H1 (cell line): ENCODE data around the gene ZBTB16. TPM values are rescaled to one million over a fixed set of nuclear protein-coding genes. Genes with fewer than 3 reads are reported as not detected.

ENCODE experiments used
- CTCF ChIA-PET: fragments of 300-600 bp; sonication (Branson Sonifier 250); formaldehyde crosslinking; loops from one replicate; lab custom pipeline; 2021; ENCODE audit not compliant: partially characterized antibody; lab: Charles Lee
- POLR2A ChIA-PET: fragments of 300-600 bp; sonication (Branson Sonifier 250); formaldehyde crosslinking; loops from one replicate; lab custom pipeline; 2021; ENCODE audit warnings: inconsistent platforms; ENCODE audit not compliant: partially characterized antibody; lab: Charles Lee
- DNase-seq, 2 experiments: peaks; one replicate each; pipeline versions ENCODE4 v3.0.0 to v3.0.0-alpha.2; 2010 to 2022; ENCODE audit warnings: low spot score in 2 of 2, low read depth in 1 of 2, mixed read lengths in 1 of 2
- FAIRE-seq: peaks from 2 replicates; lab custom pipeline; 2011; peaks lifted over from hg19 to GRCh38; lab: Jason Lieb, UNC
- H2AFZ ChIP-seq: 2 replicates; pipeline ENCODE4 v1.8.1; 2012; ENCODE audit warnings: low read length, inconsistent platforms
- H2AK5ac ChIP-seq: 2 replicates; pipeline ENCODE4 v1.6.1; 2013; ENCODE audit warnings: low read depth, low read length
- H2BK120ac ChIP-seq: replicated peaks from 2 replicates; pipeline ENCODE3; 2013; ENCODE audit warnings: low read depth, low read length, inconsistent platforms
- H2BK12ac ChIP-seq: 2 replicates; pipeline ENCODE4 v1.6.1; 2013; ENCODE audit warnings: low read depth, low read length
- H2BK15ac ChIP-seq: 2 replicates; pipeline ENCODE4 v1.6.1; 2013; ENCODE audit warnings: low read length
- H2BK20ac ChIP-seq: 2 replicates; pipeline ENCODE4 v1.6.1; 2013; ENCODE audit warnings: low read length
- H2BK5ac ChIP-seq: 2 replicates; pipeline ENCODE4 v1.6.1; 2013; ENCODE audit warnings: low read depth, low read length
- H3K14ac ChIP-seq: 2 replicates; pipeline ENCODE4 v1.6.1; 2013; ENCODE audit warnings: inconsistent platforms; ENCODE audit not compliant: insufficient read length
- H3K18ac ChIP-seq: 2 replicates; pipeline ENCODE4 v1.6.1; 2013; ENCODE audit warnings: low read length; ENCODE audit errors: extremely low read depth
- H3K23ac ChIP-seq: 2 replicates; pipeline ENCODE4 v1.6.1; 2013; ENCODE audit warnings: inconsistent platforms; ENCODE audit not compliant: insufficient read length
- H3K23me2 ChIP-seq: 2 replicates; pipeline ENCODE4 v1.6.1; 2013; ENCODE audit warnings: low read depth, low read length
- H3K27ac ChIP-seq: 2 replicates; pipeline ENCODE4 v1.6.1; 2011; ENCODE audit warnings: low read depth, low read length, inconsistent platforms
- H3K27me3 ChIP-seq, 4 experiments: replicated peaks in 1 of 4; 1 replicate in 1 of 4; 2 replicates in 3 of 4; pipeline versions ENCODE4 v1.6.1 to v1.8.1; 2011 to 2013; ENCODE audit warnings: low read length in 3 of 4, mild to moderate bottlenecking in 3 of 4, inconsistent platforms in 2 of 4, mixed read lengths in 2 of 4, moderate library complexity in 1 of 4; ENCODE audit not compliant: control insufficient read depth in 3 of 4, insufficient read depth in 3 of 4; ENCODE audit errors: extremely low read depth in 1 of 4
- H3K36me3 ChIP-seq, 4 experiments: 2 replicates each; pipeline versions ENCODE4 v1.6.1 to v1.8.1; 2011 to 2013; ENCODE audit warnings: mild to moderate bottlenecking in 4 of 4, low read length in 3 of 4, moderate library complexity in 2 of 4, control low read depth in 1 of 4, inconsistent platforms in 1 of 4; ENCODE audit not compliant: insufficient read depth in 4 of 4, control insufficient read depth in 2 of 4
- H3K4ac ChIP-seq: replicated peaks from 2 replicates; pipeline ENCODE3; 2013; ENCODE audit warnings: low read length, low read depth, mixed read lengths, inconsistent platforms; ENCODE audit not compliant: insufficient read length
- H3K4me1 ChIP-seq, 4 experiments: replicated peaks in 1 of 4; 1 replicate in 1 of 4; 2 replicates in 3 of 4; pipeline versions ENCODE4 v1.6.1 to v1.8.1; 2011 to 2013; ENCODE audit warnings: low read length in 3 of 4, inconsistent platforms in 2 of 4, mixed read lengths in 1 of 4; ENCODE audit not compliant: insufficient read depth in 4 of 4, control insufficient read depth in 3 of 4
- H3K4me2 ChIP-seq, 2 experiments: 2 replicates each; pipeline versions ENCODE4 v1.6.1 to v1.8.1; 2011 to 2013; ENCODE audit warnings: low read depth in 2 of 2, low read length in 2 of 2, control low read depth in 1 of 2, inconsistent platforms in 1 of 2, mild to moderate bottlenecking in 1 of 2; ENCODE audit not compliant: insufficient read depth in 1 of 2
- H3K4me3 ChIP-seq, 4 experiments: fragments of 200-600, 300-600 bp in 1 of 4; sonication (generic), shearing (Covaris generic), sonication (Bioruptor Twin) in 1 of 4; 2 replicates each; pipeline versions ENCODE4 v1.5.1 to v1.8.1; 2011 to 2016; ENCODE audit warnings: low read length in 4 of 4, low read depth in 3 of 4, control low read depth in 2 of 4, inconsistent platforms in 2 of 4, mild to moderate bottlenecking in 2 of 4, mixed read lengths in 1 of 4, moderate library complexity in 1 of 4; ENCODE audit not compliant: insufficient read depth in 2 of 4; ENCODE audit errors: extremely low read depth in 1 of 4
- H3K56ac ChIP-seq: replicated peaks from 2 replicates; pipeline ENCODE3; 2013; ENCODE audit warnings: low read depth, mild to moderate bottlenecking, mixed read lengths, low read length, inconsistent platforms; ENCODE audit not compliant: insufficient read length
- H3K79me1 ChIP-seq: 2 replicates; pipeline ENCODE4 v1.6.1; 2013; ENCODE audit warnings: low read depth, low read length, control low read depth
- H3K79me2 ChIP-seq, 2 experiments: 2 replicates each; pipeline versions ENCODE4 v1.6.1 to v1.8.1; 2012 to 2013; ENCODE audit warnings: low read length in 2 of 2, mild to moderate bottlenecking in 2 of 2, inconsistent platforms in 1 of 2; ENCODE audit not compliant: insufficient read depth in 2 of 2, control insufficient read depth in 1 of 2
- H3K9ac ChIP-seq, 4 experiments: replicated peaks in 1 of 4; 1 replicate in 1 of 4; 2 replicates in 3 of 4; pipeline versions ENCODE4 v1.6.1 to v1.8.1; 2011 to 2013; ENCODE audit warnings: low read depth in 3 of 4, low read length in 3 of 4, control low read depth in 2 of 4, mild to moderate bottlenecking in 2 of 4, moderate library complexity in 2 of 4, inconsistent platforms in 1 of 4; ENCODE audit errors: extremely low read depth in 1 of 4
- H3K9me3 ChIP-seq, 2 experiments: 2 replicates each; pipeline versions ENCODE4 v1.6.1 to v1.8.1; 2012 to 2013; ENCODE audit warnings: mild to moderate bottlenecking in 2 of 2, moderate library complexity in 2 of 2, control low read depth in 1 of 2, inconsistent platforms in 1 of 2, low read depth in 1 of 2, low read length in 1 of 2, mixed read lengths in 1 of 2; ENCODE audit not compliant: insufficient read depth in 2 of 2
- H4K20me1 ChIP-seq, 2 experiments: replicated peaks in 1 of 2; 2 replicates each; pipeline versions ENCODE3 to v1.8.1; 2011 to 2013; ENCODE audit warnings: inconsistent platforms in 2 of 2, low read length in 2 of 2, mild to moderate bottlenecking in 1 of 2; ENCODE audit not compliant: insufficient read depth in 2 of 2, control insufficient read depth in 1 of 2
- H4K5ac ChIP-seq: 2 replicates; pipeline ENCODE4 v1.6.1; 2013; ENCODE audit warnings: low read length, low read depth, mixed read lengths, inconsistent platforms; ENCODE audit not compliant: insufficient read length
- H4K8ac ChIP-seq: 2 replicates; pipeline ENCODE4 v1.8.0; 2013; ENCODE audit warnings: mild to moderate bottlenecking, moderate library complexity, low read length, inconsistent platforms; ENCODE audit not compliant: insufficient read depth; ENCODE audit errors: extremely low read depth
- H4K91ac ChIP-seq: replicated peaks from 2 replicates; pipeline ENCODE3; 2013; ENCODE audit warnings: low read length, mixed read lengths, inconsistent platforms; ENCODE audit not compliant: insufficient read length
- BACH1 ChIP-seq: IDR thresholded peaks from 2 replicates; pipeline ENCODE4 v1.6.1; 2012; ENCODE audit warnings: low read length, improper control_type of control experiment
- CTCF ChIP-seq, 3 experiments: IDR thresholded peaks; 1 replicate in 2 of 3; 2 replicates in 1 of 3; pipeline versions ENCODE4 v1.5.1 to v1.6.1; 2011; ENCODE audit warnings: low read length in 3 of 3, mild to moderate bottlenecking in 3 of 3, inconsistent platforms in 2 of 3, low read depth in 1 of 3, moderate library complexity in 1 of 3; ENCODE audit not compliant: insufficient read depth in 1 of 3; ENCODE audit errors: control extremely low read depth in 1 of 3
- HDAC6 ChIP-seq: IDR thresholded peaks from one replicate; pipeline ENCODE4 v1.7.1; 2012; ENCODE audit warnings: low read depth, mild to moderate bottlenecking, inconsistent platforms, low read length, moderate library complexity
- KDM1A ChIP-seq: fragments of 200-600, 300-600 bp; sonication (generic); IDR thresholded peaks from 2 replicates; pipeline ENCODE4 v1.7.1; 2016; ENCODE audit warnings: mild to moderate bottlenecking, low read length, borderline replicate concordance
- NANOG ChIP-seq: IDR thresholded peaks from 2 replicates; pipeline ENCODE4 v1.6.1; 2011; ENCODE audit warnings: low read length, low read depth, mild to moderate bottlenecking, inconsistent platforms; ENCODE audit not compliant: insufficient read depth, poor library complexity, severe bottlenecking
- NRF1 ChIP-seq: IDR thresholded peaks from 2 replicates; pipeline ENCODE4 v1.6.1; 2011; ENCODE audit warnings: mild to moderate bottlenecking, low read depth, low read length, improper control_type of control experiment
- RAD21 ChIP-seq, 2 experiments: IDR thresholded peaks in 1 of 2; conservative IDR thresholded peaks in 1 of 2; 2 replicates each; pipeline ENCODE4 v1.6.1; 2011; ENCODE audit warnings: low read depth in 2 of 2, low read length in 2 of 2, improper control_type of control experiment in 1 of 2, inconsistent platforms in 1 of 2, mild to moderate bottlenecking in 1 of 2, moderate library complexity in 1 of 2
- SIRT6 ChIP-seq: IDR thresholded peaks from one replicate; pipeline ENCODE4 v1.7.1; 2012; ENCODE audit warnings: low read length, inconsistent platforms
- SRF ChIP-seq: IDR thresholded peaks from 2 replicates; pipeline ENCODE4 v1.6.1; 2011; ENCODE audit warnings: mild to moderate bottlenecking, low read depth, low read length, moderate library complexity
- WGBS, 2 experiments: shearing (Covaris generic) in 1 of 2; methylation state at CpG; one replicate each; pipeline versions ENCODE4 v1.1.6 to v1.1.7; 2013 to 2015; ENCODE audit warnings: low lambda C conversion rate in 2 of 2, mixed read lengths in 2 of 2, inconsistent platforms in 1 of 2, low coverage in 1 of 2, missing lambda C conversion rate in 1 of 2; ENCODE audit not compliant: insufficient replicate concordance in 2 of 2, insufficient coverage in 1 of 2, insufficient read length in 1 of 2; ENCODE audit errors: extremely low coverage in 1 of 2, missing lambda C conversion rate in 1 of 2; 5-methylcytosine and 5-hydroxymethylcytosine counted together
- polyA plus RNA-seq, 7 experiments: library from polyadenylated mRNA; depleted of rRNA in 3 of 7; stranded (reverse) in 5 of 7; unstranded in 2 of 7; fragments of >200 nt in 5 of 7; fragments of 200-250 nt in 2 of 7; gene quantifications; 1 replicate in 5 of 7; 2 replicates in 1 of 7; 4 replicates in 1 of 7; pipeline versions ENCODE4 v1.2.1 to v1.2.3, GENCODE V29; 2011 to 2013; ENCODE audit warnings: missing spikeins in 2 of 7, mixed read lengths in 2 of 7
- total RNA-seq: library from RNA; stranded (reverse); fragmentation: NEBNext Ultra II Directional; extraction: Animal tissue kit (Norgen Biotek cat#: 25700); gene quantifications from 2 replicates; pipeline ENCODE4 v1.2.1, GENCODE V29; 2021
- TF ChIP-seq, protein P1 (sequence below): IDR thresholded peaks from 2 replicates; pipeline ENCODE4 v1.6.1; 2011; ENCODE audit warnings: low read length, improper control_type of control experiment

Gene ZBTB16
- total and polyA plus RNA-seq, 2 of the 8 experiments (the other 6 are each of a cell fraction or from before 2014, with no cell fraction given) = 0.12 to 0.61 TPM

GRCh38 chr11:114195151-114195550 lies 135.6 kb downstream of the ZBTB16 start:
- no peak overlapping the region for H3K4me3 ChIP-seq
- H2BK120ac ChIP-seq = no peak overlapping the region
- H3K14ac ChIP-seq = no peak overlapping the region
- H4K91ac ChIP-seq = no peak overlapping the region
- no peak for FAIRE-seq
- H3K18ac ChIP-seq = no peak overlapping the region
- H2BK15ac ChIP-seq = no peak overlapping the region
- H3K4me1 ChIP-seq = peaks cover 0 to 5% (median 0%) of the 10 kb centered on the region in 4 experiments; a peak in 2 of 7 replicates
- DNase-seq = no peak
- no peaks in the 10 kb centered on the region for H3K79me2 ChIP-seq
- ChIA-PET CTCF (interaction anchor here (1.0 to 5.8 kb wide), 3 partner anchors 11 to 66 kb away, joined by 4 to 52 read pairs (median 15); no protein-coding TSS in a partner anchor), POLR2A (no interaction called here)
- H3K79me1 ChIP-seq = no peaks in the 10 kb centered on the region
- H3K4ac ChIP-seq = no peak overlapping the region
- H3K23me2 ChIP-seq = no peaks in the 10 kb centered on the region
- H3K4me2 ChIP-seq = no peak overlapping the region
- TF ChIP-seq HDAC6 = no peak
- TF ChIP-seq SIRT6 = no peak
- TF ChIP-seq KDM1A = no peak
- no peak for TF ChIP-seq RAD21 (IDR thresholded peaks at IDR 0.05 in 1 of 2, conservative IDR thresholded peaks at IDR 0.05 in 1 of 2; ENCODE audit: low read depth in 2 of 2, low read length in 2 of 2)
- no peak for TF ChIP-seq CTCF (IDR thresholded peaks at IDR 0.05; ENCODE audit: control extremely low read depth in 1 of 3, insufficient read depth in 1 of 3, low read depth in 1 of 3, low read length in 3 of 3)
- TF ChIP-seq, protein P1, sequence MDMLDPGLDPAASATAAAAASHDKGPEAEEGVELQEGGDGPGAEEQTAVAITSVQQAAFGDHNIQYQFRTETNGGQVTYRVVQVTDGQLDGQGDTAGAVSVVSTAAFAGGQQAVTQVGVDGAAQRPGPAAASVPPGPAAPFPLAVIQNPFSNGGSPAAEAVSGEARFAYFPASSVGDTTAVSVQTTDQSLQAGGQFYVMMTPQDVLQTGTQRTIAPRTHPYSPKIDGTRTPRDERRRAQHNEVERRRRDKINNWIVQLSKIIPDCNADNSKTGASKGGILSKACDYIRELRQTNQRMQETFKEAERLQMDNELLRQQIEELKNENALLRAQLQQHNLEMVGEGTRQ = no peak
- no peak for TF ChIP-seq SRF
- TF ChIP-seq BACH1 = no peak
- TF ChIP-seq NANOG = no peak
- no peak for TF ChIP-seq NRF1
- 0 out of 4 replicates have a peak, but pooled peaks cover 0 to 2% of the 10 kb centered on the region in 2 experiments for H3K9me3 ChIP-seq
- H3K36me3 ChIP-seq = no peaks in the 10 kb centered on the region
- H2BK12ac ChIP-seq = no peak overlapping the region
- H3K9ac ChIP-seq = no peak overlapping the region
- no peak overlapping the region for H3K27ac ChIP-seq
- H3K27me3 ChIP-seq = no peaks in the 10 kb centered on the region
- H2AFZ ChIP-seq = no peak overlapping the region
- no peak overlapping the region for H2AK5ac ChIP-seq
- H2BK20ac ChIP-seq = no peak overlapping the region
- no peaks in the 10 kb centered on the region for H4K20me1 ChIP-seq
- no peak overlapping the region for H3K23ac ChIP-seq
- H3K56ac ChIP-seq = no peak overlapping the region
- no peak overlapping the region for H4K8ac ChIP-seq
- H4K5ac ChIP-seq = no peak overlapping the region
- no peak overlapping the region for H2BK5ac ChIP-seq
- WGBS, 2 experiments = 88% methylated on average over 4 of the region's 4 CpGs; no CpG with 5 or more reads in 1 of the 2 experiments
